Esophagus muscularis mucosa (tissue), 3 donors: ENCODE results near the gene TSGA10.
"Not testable (repeated sequence)": the region's sequence is repeated elsewhere in the genome, so short reads cannot be mapped to it uniquely, and the experiment has no call there.

ENCODE experiments used
- CTCF ChIP-seq, 3 experiments: fragments of 200-600 bp in 2 of 3; fragments of 450-650 bp in 1 of 3; sonication (generic) in 2 of 3; IDR thresholded peaks; one replicate each; pipeline ENCODE4 v1.5.1; 2017 to 2019; ENCODE audit warnings: antibody characterized with exemption in 3 of 3, mild to moderate bottlenecking in 2 of 3, moderate library complexity in 1 of 3
- POLR2A ChIP-seq: fragments of 450-650 bp; IDR thresholded peaks from one replicate; pipeline ENCODE4 v1.6.1; 2017; ENCODE audit warnings: antibody characterized with exemption, moderate library complexity, mild to moderate bottlenecking, low read depth

- not testable (repeated sequence) for TF ChIP-seq POLR2A; CTCF (IDR thresholded peaks at IDR 0.05)
These were observed 166.0 kb downstream of the TSGA10 start for GRCh38 chr2:98988695-98989094.
